K562 (cell line): Measurements from ENCODE around the gene LMO2. TPM values are rescaled to one million over a fixed set of nuclear protein-coding genes. Genes with fewer than 3 reads are reported as not detected.

Experiments used
- CTCFL ChIP-seq: IDR thresholded peaks from 2 replicates; pipeline ENCODE4 v1.6.1; 2011; ENCODE audit warnings: borderline replicate concordance, low read depth, mild to moderate bottlenecking, moderate library complexity, low read length; ENCODE audit not compliant: insufficient read depth, poor library complexity, severe bottlenecking
- HNRNPK ChIP-seq: fragments of 200-400 bp; formaldehyde crosslinking; IDR thresholded peaks from one replicate; pipeline ENCODE4 v1.6.1; 2018; ENCODE audit warnings: mild to moderate bottlenecking, low read depth, low read length; ENCODE audit not compliant: poor library complexity, severe bottlenecking
- IRF2 ChIP-seq: sonication (generic); formaldehyde crosslinking; IDR thresholded peaks from 2 replicates; pipeline ENCODE4 v1.8.1; 2022; ENCODE audit warnings: mild to moderate bottlenecking, missing genetic modification reagents
- MAFG ChIP-seq: fragments of 450-650 bp; conservative IDR thresholded peaks from 2 replicates; pipeline ENCODE4 v1.6.1; 2016; ENCODE audit warnings: missing genetic modification characterization, missing compliant biosample characterization
- MAZ ChIP-seq, 2 experiments: fragments of 450-650 bp in 1 of 2; sonication (generic) in 1 of 2; formaldehyde crosslinking; IDR thresholded peaks in 1 of 2; conservative IDR thresholded peaks in 1 of 2; 2 replicates each; pipeline versions ENCODE4 v1.4.0 to v1.5.0; 2020; ENCODE audit warnings: mild to moderate bottlenecking in 1 of 2, missing genetic modification reagents in 1 of 2
- OTX1 ChIP-seq: fragments of 450-650 bp; formaldehyde crosslinking; IDR thresholded peaks from 2 replicates; pipeline ENCODE4 v1.4.0; 2022; ENCODE audit warnings: mild to moderate bottlenecking
- PHF20 ChIP-seq: fragments of 450-650 bp; IDR thresholded peaks from 2 replicates; pipeline ENCODE4 v1.6.1; 2018; ENCODE audit not compliant: partially characterized antibody
- POLR2AphosphoS5 ChIP-seq: IDR thresholded peaks from 2 replicates; pipeline ENCODE4 v1.6.1; 2011; ENCODE audit warnings: mild to moderate bottlenecking, low read depth, low read length, moderate library complexity; ENCODE audit not compliant: control insufficient read depth, insufficient read depth
- PTTG1 ChIP-seq: fragments of 450-650 bp; IDR thresholded peaks from 2 replicates; pipeline ENCODE4 v1.6.1; 2016; ENCODE audit warnings: low read depth, mild to moderate bottlenecking, missing genetic modification characterization, missing compliant biosample characterization
- SETDB1 ChIP-seq: IDR thresholded peaks from one replicate; pipeline ENCODE4 v1.6.1; 2012; ENCODE audit warnings: low read length, control low read depth, inconsistent platforms
- SP1 ChIP-seq: sonication (generic); formaldehyde crosslinking; IDR thresholded peaks from 2 replicates; pipeline ENCODE4 v1.8.1; 2022; ENCODE audit warnings: mild to moderate bottlenecking, missing genetic modification reagents
- TAF9B ChIP-seq: fragments of 450-650 bp; IDR thresholded peaks from 2 replicates; pipeline ENCODE4 v1.6.1; 2018; ENCODE audit warnings: mild to moderate bottlenecking; ENCODE audit not compliant: partially characterized antibody
- TCF15 ChIP-seq: fragments of 250-450 bp; sonication (Bioruptor Pico); IDR thresholded peaks from 2 replicates; pipeline ENCODE4 v1.8.0; 2022; ENCODE audit warnings: moderate library complexity, mild to moderate bottlenecking, inconsistent platforms
- XRCC3 ChIP-seq: fragments of 450-650 bp; IDR thresholded peaks from 2 replicates; pipeline ENCODE4 v1.6.1; 2017; ENCODE audit warnings: mild to moderate bottlenecking, moderate library complexity
- ZBTB8A ChIP-seq: fragments of 450-650 bp; IDR thresholded peaks from 2 replicates; pipeline ENCODE4 v1.6.1; 2018; ENCODE audit warnings: mild to moderate bottlenecking, moderate library complexity; ENCODE audit not compliant: partially characterized antibody
- ZKSCAN8 ChIP-seq: fragments of 200-800 bp; sonication (Bioruptor generic); IDR thresholded peaks from 2 replicates; pipeline ENCODE4 v1.6.1; 2016; ENCODE audit warnings: missing genetic modification characterization, missing compliant biosample characterization
- ZNF699 ChIP-seq: fragments of 250-450 bp; sonication (Bioruptor Pico); IDR thresholded peaks from 2 replicates; pipeline ENCODE4 v1.8.0; 2021; ENCODE audit warnings: mild to moderate bottlenecking, moderate library complexity; ENCODE audit not compliant: insufficient replicate concordance
- ZNF75A ChIP-seq: fragments of 450-650 bp; formaldehyde crosslinking; IDR thresholded peaks from 2 replicates; pipeline ENCODE4 v1.4.0; 2020; ENCODE audit warnings: mild to moderate bottlenecking
- polyA plus RNA-seq, 8 experiments: library from polyadenylated mRNA; depleted of rRNA in 4 of 8; stranded (reverse) in 5 of 8; unstranded in 3 of 8; fragments of >200 nt; fragmentation: Nextera tagmentation in 2 of 8; fragmentation: Illumina TruSeq in 1 of 8; extraction: Ambion mirVana in 2 of 8; extraction: Trizol in 1 of 8; gene quantifications; 2 replicates each; pipeline versions ENCODE4 v1.2.1 to v1.2.3, GENCODE V29; 2011 to 2014; ENCODE audit warnings: inconsistent platforms in 1 of 8, missing spikeins in 1 of 8
- total RNA-seq, 7 experiments: library from RNA; depleted of rRNA in 6 of 7; stranded (reverse); fragments of >200 nt in 6 of 7; fragmentation: Illumina TruSeq in 2 of 7; extraction: Trizol in 2 of 7; gene quantifications; 2 replicates each; pipeline versions ENCODE4 v1.2.1 to v1.2.3, GENCODE V29; 2011 to 2021; ENCODE audit warnings: low replicate concordance in 1 of 7
- TF ChIP-seq, protein P1 (sequence below), 2 experiments: fragments of 450-650 bp; IDR thresholded peaks; 2 replicates each; pipeline ENCODE4 v1.6.1; 2016
- TF ChIP-seq, protein P2 (sequence below): sonication (generic); formaldehyde crosslinking; IDR thresholded peaks from 2 replicates; pipeline ENCODE4 v1.9.0; 2022; ENCODE audit warnings: mild to moderate bottlenecking, missing genetic modification reagents
- TF ChIP-seq, protein P3 (sequence below): sonication (generic); formaldehyde crosslinking; IDR thresholded peaks from 2 replicates; pipeline ENCODE4 v1.8.1; 2023; ENCODE audit warnings: mild to moderate bottlenecking, missing genetic modification reagents

Gene LMO2
- total and polyA plus RNA-seq, 9 of the 15 experiments (the other 6 are each of a cell fraction or from before 2014, with no cell fraction given): 6.9 to 126 (median 91.5) TPM

- TF ChIP-seq, protein P1, sequence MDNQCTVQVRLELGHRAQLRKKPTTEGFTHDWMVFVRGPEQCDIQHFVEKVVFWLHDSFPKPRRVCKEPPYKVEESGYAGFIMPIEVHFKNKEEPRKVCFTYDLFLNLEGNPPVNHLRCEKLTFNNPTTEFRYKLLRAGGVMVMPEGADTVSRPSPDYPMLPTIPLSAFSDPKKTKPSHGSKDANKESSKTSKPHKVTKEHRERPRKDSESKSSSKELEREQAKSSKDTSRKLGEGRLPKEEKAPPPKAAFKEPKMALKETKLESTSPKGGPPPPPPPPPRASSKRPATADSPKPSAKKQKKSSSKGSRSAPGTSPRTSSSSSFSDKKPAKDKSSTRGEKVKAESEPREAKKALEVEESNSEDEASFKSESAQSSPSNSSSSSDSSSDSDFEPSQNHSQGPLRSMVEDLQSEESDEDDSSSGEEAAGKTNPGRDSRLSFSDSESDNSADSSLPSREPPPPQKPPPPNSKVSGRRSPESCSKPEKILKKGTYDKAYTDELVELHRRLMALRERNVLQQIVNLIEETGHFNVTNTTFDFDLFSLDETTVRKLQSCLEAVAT (IDR thresholded peaks at IDR 0.05): peak in 1 of 2 experiments; percentile 71; a peak in 2 of 4 replicates
- TF ChIP-seq HNRNPK (no peak), PTTG1 (tag) (no peak), XRCC3 (no peak), ZNF699 (CRISPR knock-in tag) (no peak), POLR2AphosphoS5 (peak; percentile 46; the same call in 1 of the 2 replicates), OTX1 (0 out of 2 replicates have a peak, but pooled peaks have one; percentile 50), SP1 (CRISPR knock-in tag) (peak; percentile 52; the same call in 1 of the 2 replicates), ZNF75A (no peak), MAZ (CRISPR knock-in tag; conservative IDR thresholded peaks at IDR 0.05 in 1 of 2, IDR thresholded peaks at IDR 0.05 in 1 of 2) (peak; percentile 60 to 72), TAF9B (no peak), ZBTB8A (no peak), CTCFL (no peak), TCF15 (CRISPR knock-in tag) (0 out of 2 replicates have a peak, but pooled peaks have one; percentile 21), MAFG (tag) (no peak), PHF20 (no peak), SETDB1 (no peak), ZKSCAN8 (CRISPR knock-in tag) (no peak), IRF2 (CRISPR knock-in tag) (no peak)
- TF ChIP-seq, protein P2, sequence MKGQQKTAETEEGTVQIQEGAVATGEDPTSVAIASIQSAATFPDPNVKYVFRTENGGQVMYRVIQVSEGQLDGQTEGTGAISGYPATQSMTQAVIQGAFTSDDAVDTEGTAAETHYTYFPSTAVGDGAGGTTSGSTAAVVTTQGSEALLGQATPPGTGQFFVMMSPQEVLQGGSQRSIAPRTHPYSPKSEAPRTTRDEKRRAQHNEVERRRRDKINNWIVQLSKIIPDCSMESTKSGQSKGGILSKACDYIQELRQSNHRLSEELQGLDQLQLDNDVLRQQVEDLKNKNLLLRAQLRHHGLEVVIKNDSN (CRISPR knock-in tag): 0 out of 2 replicates have a peak, but pooled peaks have one; percentile 8
- TF ChIP-seq, protein P3, sequence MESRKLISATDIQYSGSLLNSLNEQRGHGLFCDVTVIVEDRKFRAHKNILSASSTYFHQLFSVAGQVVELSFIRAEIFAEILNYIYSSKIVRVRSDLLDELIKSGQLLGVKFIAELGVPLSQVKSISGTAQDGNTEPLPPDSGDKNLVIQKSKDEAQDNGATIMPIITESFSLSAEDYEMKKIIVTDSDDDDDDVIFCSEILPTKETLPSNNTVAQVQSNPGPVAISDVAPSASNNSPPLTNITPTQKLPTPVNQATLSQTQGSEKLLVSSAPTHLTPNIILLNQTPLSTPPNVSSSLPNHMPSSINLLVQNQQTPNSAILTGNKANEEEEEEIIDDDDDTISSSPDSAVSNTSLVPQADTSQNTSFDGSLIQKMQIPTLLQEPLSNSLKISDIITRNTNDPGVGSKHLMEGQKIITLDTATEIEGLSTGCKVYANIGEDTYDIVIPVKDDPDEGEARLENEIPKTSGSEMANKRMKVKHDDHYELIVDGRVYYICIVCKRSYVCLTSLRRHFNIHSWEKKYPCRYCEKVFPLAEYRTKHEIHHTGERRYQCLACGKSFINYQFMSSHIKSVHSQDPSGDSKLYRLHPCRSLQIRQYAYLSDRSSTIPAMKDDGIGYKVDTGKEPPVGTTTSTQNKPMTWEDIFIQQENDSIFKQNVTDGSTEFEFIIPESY (CRISPR knock-in tag): no peak
Measured at GRCh38 chr11:33885338-33886005, 6.4 kb downstream of the LMO2 start (continued).
